Testis (tissue), 2 donors: ENCODE results near the gene EVC.

Source experiments
- CTCF ChIP-seq, 3 experiments: fragments of 450-650 bp in 2 of 3; fragments of 200-600 bp in 1 of 3; sonication (generic) in 1 of 3; IDR thresholded peaks; one replicate each; pipeline ENCODE4 v1.5.1; 2016 to 2019; ENCODE audit warnings: antibody characterized with exemption in 3 of 3, mild to moderate bottlenecking in 2 of 3, moderate library complexity in 1 of 3
- POLR2A ChIP-seq: fragments of 450-650 bp; IDR thresholded peaks from one replicate; pipeline ENCODE4 v1.6.1; 2017; ENCODE audit warnings: antibody characterized with exemption, mild to moderate bottlenecking, moderate library complexity

- no peak for TF ChIP-seq POLR2A
- TF ChIP-seq CTCF (IDR thresholded peaks at IDR 0.05), result no peak
Observed at GRCh38 chr4:5755679-5756078, 44.7 kb downstream of the EVC start.
